GM12878 (cell line): ENCODE results near the gene SHD. TPM values are rescaled to one million over a fixed set of nuclear protein-coding genes. Genes with fewer than 3 reads are reported as not detected.

Source experiments
- ATAC-seq: fragments of 200-7000 bp; cut with Tn5 transposase; 3 replicates; pipeline ENCODE4 v1.9.1; 2020; ENCODE audit warnings: mild to moderate bottlenecking, moderate library complexity
- BruUV-seq: library from RNA; stranded (reverse); fragments of 400-500 nt; replicated peaks from 2 replicates; lab custom pipeline; 2021; lab: Mats Ljungman, UMichigan
- CTCF ChIA-PET: fragments of 300-600 bp; sonication (Branson Sonifier 250); formaldehyde crosslinking; extraction: SDS; loops from one replicate; lab custom pipeline; 2021; ENCODE audit warnings: inconsistent platforms; lab: Yijun Ruan, JAX
- POLR2A ChIA-PET: fragments of 350-600 bp; formaldehyde crosslinking; extraction: SDS; loops from one replicate; lab custom pipeline; 2021; ENCODE audit warnings: inconsistent platforms; lab: Charles Lee
- RAD21 ChIA-PET: fragments of 300-600 bp; sonication (Branson Sonifier 250); formaldehyde crosslinking; loops from one replicate; lab custom pipeline; 2023; ENCODE audit warnings: antibody characterized with exemption; ENCODE audit not compliant: unreplicated experiment; lab: Charles Lee
- SMC1A ChIA-PET: fragments of 300-600 bp; sonication (Branson Sonifier 250); formaldehyde crosslinking; loops from one replicate; lab custom pipeline; 2023; ENCODE audit not compliant: unreplicated experiment, uncharacterized antibody; lab: Charles Lee
- DNase-seq: peaks from one replicate; pipeline ENCODE4 v3.0.0-alpha.2; 2011; ENCODE audit warnings: low read depth, low spot score
- FAIRE-seq: peaks from 3 replicates; lab custom pipeline; 2011; peaks lifted over from hg19 to GRCh38; lab: Jason Lieb, UNC
- H2AFZ ChIP-seq: 2 replicates; pipeline ENCODE4 v1.6.0; 2011; ENCODE audit warnings: low read depth, low read length, control low read depth; ENCODE audit not compliant: control insufficient read depth
- H3K27ac ChIP-seq: 2 replicates; pipeline ENCODE4 v1.5.1; 2011; ENCODE audit warnings: control low read depth; ENCODE audit not compliant: control insufficient read depth, insufficient read depth
- H3K27me3 ChIP-seq, 2 experiments: replicated peaks in 1 of 2; 2 replicates each; pipeline versions ENCODE4 v1.6.0 to v1.6.1; 2011; ENCODE audit warnings: low read length in 1 of 2; ENCODE audit not compliant: control insufficient read depth in 2 of 2, insufficient read depth in 2 of 2
- H3K36me3 ChIP-seq, 2 experiments: 2 replicates each; pipeline ENCODE4 v1.5.1; 2011; ENCODE audit warnings: low read length in 1 of 2; ENCODE audit not compliant: control insufficient read depth in 2 of 2, insufficient read depth in 2 of 2
- H3K4me1 ChIP-seq: 2 replicates; pipeline ENCODE4 v1.6.1; 2011; ENCODE audit warnings: mild to moderate bottlenecking, low read length, moderate library complexity, mixed read lengths; ENCODE audit not compliant: control insufficient read depth, insufficient read depth
- H3K4me2 ChIP-seq: 2 replicates; pipeline ENCODE4 v1.6.0; 2011; ENCODE audit warnings: control low read depth; ENCODE audit not compliant: control insufficient read depth, insufficient read depth
- H3K4me3 ChIP-seq: fragments of 200-600 bp; sonication (generic); 2 replicates; pipeline ENCODE4 v1.5.1; 2016
- H3K79me2 ChIP-seq: 2 replicates; pipeline ENCODE4 v1.6.0; 2011; ENCODE audit warnings: low read length; ENCODE audit not compliant: control insufficient read depth, insufficient read depth
- H3K9ac ChIP-seq: 2 replicates; pipeline ENCODE4 v1.8.0; 2011; ENCODE audit warnings: low read length, control low read depth, mixed read lengths; ENCODE audit not compliant: control insufficient read depth, insufficient read depth
- H3K9me3 ChIP-seq: replicated peaks from 3 replicates; pipeline ENCODE4 v1.5.1; 2011; ENCODE audit warnings: mild to moderate bottlenecking, low read length; ENCODE audit not compliant: control insufficient read depth, insufficient read depth
- H4K20me1 ChIP-seq: 2 replicates; pipeline ENCODE4 v1.6.0; 2011; ENCODE audit not compliant: control insufficient read depth, insufficient read depth
- BHLHE40 ChIP-seq, 2 experiments: fragments of 450-650 bp in 1 of 2; IDR thresholded peaks; 2 replicates each; pipeline ENCODE4 v1.6.1; 2011 to 2017; ENCODE audit warnings: low read depth in 2 of 2, borderline replicate concordance in 1 of 2, improper control_type of control experiment in 1 of 2, low read length in 1 of 2, mild to moderate bottlenecking in 1 of 2
- NFIC ChIP-seq: IDR thresholded peaks from 2 replicates; pipeline ENCODE4 v1.6.1; 2012; ENCODE audit warnings: low read depth, mild to moderate bottlenecking, inconsistent platforms, low read length, moderate library complexity
- PAX8 ChIP-seq: fragments of 450-650 bp; IDR thresholded peaks from 2 replicates; pipeline ENCODE4 v1.6.1; 2017; ENCODE audit warnings: mild to moderate bottlenecking, moderate library complexity
- RB1 ChIP-seq: fragments of 450-650 bp; formaldehyde crosslinking; IDR thresholded peaks from 2 replicates; pipeline ENCODE4 v1.6.1; 2017; ENCODE audit warnings: mild to moderate bottlenecking, borderline replicate concordance
- RUNX3 ChIP-seq: IDR thresholded peaks from 2 replicates; pipeline ENCODE4 v1.6.1; 2012; ENCODE audit warnings: low read length, inconsistent platforms
- SIX5 ChIP-seq: IDR thresholded peaks from 2 replicates; pipeline ENCODE4 v1.6.1; 2011; ENCODE audit warnings: mild to moderate bottlenecking, low read depth, low read length, moderate library complexity; ENCODE audit not compliant: severe bottlenecking
- SMAD5 ChIP-seq: IDR thresholded peaks from 2 replicates; pipeline ENCODE4 v1.6.1; 2016; ENCODE audit warnings: antibody characterized with exemption, low read depth
- STAT1 ChIP-seq: fragments of 450-650 bp; conservative IDR thresholded peaks from 2 replicates; pipeline ENCODE4 v1.6.1; 2014; ENCODE audit warnings: antibody characterized with exemption, mild to moderate bottlenecking
- SUZ12 ChIP-seq: fragments of 200-600 bp; sonication (generic); IDR thresholded peaks from one replicate; pipeline ENCODE4 v1.6.1; 2018; ENCODE audit warnings: antibody characterized with exemption, mild to moderate bottlenecking; ENCODE audit not compliant: unreplicated experiment
- TCF3 ChIP-seq: IDR thresholded peaks from 2 replicates; pipeline ENCODE4 v1.6.1; 2012; ENCODE audit warnings: low read depth, mild to moderate bottlenecking, low read length, borderline replicate concordance; ENCODE audit not compliant: insufficient read depth
- YY1 ChIP-seq: IDR thresholded peaks from 2 replicates; pipeline ENCODE4 v1.6.1; 2011; ENCODE audit warnings: low read depth, mild to moderate bottlenecking, low read length
- ZNF24 ChIP-seq: fragments of 450-650 bp; IDR thresholded peaks from 2 replicates; pipeline ENCODE4 v1.6.1; 2017; ENCODE audit warnings: antibody characterized with exemption, mild to moderate bottlenecking
- WGBS: methylation state at CpG from one replicate; pipeline ENCODE4 v1.1.6; 2016; ENCODE audit warnings: low lambda C conversion rate; ENCODE audit not compliant: insufficient replicate concordance, insufficient coverage; ENCODE audit errors: missing lambda C conversion rate; 5-methylcytosine and 5-hydroxymethylcytosine counted together
- in situ Hi-C: fragments of 300-500 bp; cut with MboI; formaldehyde crosslinking; loops from 9 replicates; pipeline ENCODE4 v1.14.3; 2018; ENCODE audit warnings: mixed read lengths
- intact Hi-C: fragments of 100-400 bp; cut with micrococcal nuclease; formaldehyde crosslinking; loops from one replicate; pipeline ENCODE4 v1.14.2; 2022; ENCODE audit not compliant: unreplicated experiment
- polyA plus RNA-seq, 11 experiments: library from polyadenylated mRNA; depleted of rRNA in 4 of 11; unstranded in 6 of 11; stranded (reverse) in 5 of 11; fragments of >200 nt; fragmentation: Nextera tagmentation in 4 of 11; fragmentation: Illumina TruSeq in 1 of 11; extraction: Ambion mirVana in 4 of 11; extraction: Trizol in 1 of 11; gene quantifications; 1 replicate in 1 of 11; 2 replicates in 10 of 11; pipeline versions ENCODE4 v1.2.1 to v1.2.3, GENCODE V29; 2011 to 2016; ENCODE audit warnings: inconsistent platforms in 2 of 11, missing spikeins in 2 of 11, low read depth in 1 of 11
- total RNA-seq, 4 experiments: library from RNA; depleted of rRNA in 3 of 4; stranded (reverse); fragments of >200 nt in 3 of 4; fragmentation: Illumina TruSeq in 1 of 4; extraction: Trizol in 1 of 4; gene quantifications; 2 replicates each; pipeline versions ENCODE4 v1.2.1 to v1.2.3, GENCODE V29; 2013 to 2021
- TF ChIP-seq, protein P1 (sequence below): IDR thresholded peaks from 2 replicates; pipeline ENCODE4 v1.6.1; 2012; ENCODE audit warnings: low read depth, low read length, improper control_type of control experiment
- TF ChIP-seq, protein P2 (sequence below): fragments of 450-650 bp; formaldehyde crosslinking; IDR thresholded peaks from 2 replicates; pipeline ENCODE4 v1.4.0; 2022; ENCODE audit warnings: mild to moderate bottlenecking, moderate library complexity

SHD gene
- total and polyA plus RNA-seq, 10 of the 15 experiments (the other 5 are each of a cell fraction or from before 2014, with no cell fraction given): 0.09 TPM; not detected in 9

DNA sequence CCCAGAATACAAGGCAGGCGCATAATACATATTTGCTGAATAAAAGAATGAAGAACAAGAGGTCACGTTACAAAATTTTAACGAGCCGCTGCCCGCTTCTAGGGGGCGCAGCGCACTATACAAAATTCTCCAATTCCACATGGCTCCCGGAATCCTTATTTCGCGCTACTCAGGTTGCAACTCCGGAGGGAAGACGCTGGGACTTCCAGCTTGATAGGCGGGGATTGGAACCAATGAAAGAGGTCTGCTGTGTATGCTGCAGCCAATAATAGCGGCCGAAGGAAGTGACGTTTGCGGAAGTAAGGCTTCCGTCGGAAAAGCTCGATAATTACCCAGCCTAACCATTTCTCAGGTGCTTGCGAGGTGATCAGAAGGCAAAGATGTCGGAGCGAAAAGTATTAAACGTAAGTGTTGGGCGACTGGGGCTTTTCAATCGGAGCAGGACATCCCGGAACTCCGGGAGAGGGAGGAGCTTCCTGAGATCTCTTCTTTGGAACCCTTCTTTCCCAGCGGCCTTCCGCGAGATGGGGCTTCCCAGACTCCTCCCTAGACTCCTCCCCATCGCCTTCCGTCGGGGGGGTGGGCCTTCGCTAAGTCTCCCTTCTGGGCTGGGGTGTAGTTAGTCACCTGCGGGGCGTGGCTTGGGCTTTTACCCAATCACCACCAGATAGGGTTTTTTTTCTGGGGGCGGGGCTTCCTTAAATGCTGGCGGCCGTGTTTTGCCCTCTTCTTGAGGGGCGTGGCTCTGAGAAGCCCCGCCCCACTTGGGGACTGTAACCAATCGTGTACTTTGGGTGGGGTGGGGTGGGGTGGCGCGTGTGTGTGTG lies 32.1 kb upstream of the SHD start, which contains the start of gene YJU2:
Gene YJU2, plus strand, starts transcription at position 314 of the 827 bp plus-strand sequence. Its CDS starts 67 bp downstream, at position 381.
- no peaks in the 10 kb centered on the region for H4K20me1 ChIP-seq
- 1% methylated on average over 39 of the region's 45 CpGs for WGBS
- H3K9me3 ChIP-seq: peaks cover under 1% of the 10 kb centered on the region; the same call in 1 of the 3 replicates
- H3K36me3 ChIP-seq: peaks cover 13 to 16% of the 10 kb centered on the region in 2 experiments
- SMC1A ChIA-PET: interaction anchor here (0.8 to 2.2 kb wide), 3 partner anchors 15 to 96 kb away, joined by 5 to 9 read pairs (median 5); partner anchors contain the start of gene EBI3
- peak within 1 kb of the TSS; percentile 97 for H3K9ac ChIP-seq
- intact Hi-C loops: loop anchor here (2.0 kb wide), 1 partner anchor 18 kb away; the partner anchor contains the start of gene EBI3
- H3K4me1 ChIP-seq: peaks cover 11% of the 10 kb centered on the region
- FAIRE-seq (peak; percentile 99), ATAC-seq (peak; percentile 98), DNase-seq (peak; percentile 94)
- H3K4me3 ChIP-seq: peak within 1 kb of the TSS; percentile 74
- H3K4me2 ChIP-seq: peak within 1 kb of the TSS; percentile 91
- CTCF ChIA-PET: interaction anchor here (0.6 to 1.3 kb wide), 5 partner anchors 13 to 107 kb away, joined by 3 to 4 read pairs (median 4); partner anchors contain the start of gene EBI3
- H3K27ac ChIP-seq: peak within 1 kb of the TSS; percentile 100
- no peaks in the 10 kb centered on the region for H3K27me3 ChIP-seq
- BruUV-seq: TSS peak; percentile 94
- peak within 1 kb of the TSS; percentile 93 for H2AFZ ChIP-seq
- in situ Hi-C loops: loop anchor here (10.0 kb wide), 1 partner anchor 1438 kb away; the partner anchor contains the start of genes HSD11B1L and MICOS13
- RAD21 ChIA-PET: interaction anchor here (0.6 to 1.3 kb wide), 2 partner anchors 12 to 929 kb away, joined by 3 read pairs; no protein-coding TSS in a partner anchor
- H3K79me2 ChIP-seq: peaks cover 9% of the 10 kb centered on the region
- POLR2A ChIA-PET: interaction anchor here (0.7 to 1.1 kb wide), 5 partner anchors 12 to 129 kb away, joined by 3 to 8 read pairs (median 3); partner anchors contain the start of gene MPND
- 0 out of 2 replicates have a peak, but pooled peaks have one; percentile 35 for TF ChIP-seq ZNF24
- peak; percentile 73 for TF ChIP-seq SIX5
- peak; percentile 54 for TF ChIP-seq RUNX3
- peak; percentile 91 for TF ChIP-seq YY1
- no peak for TF ChIP-seq SUZ12
- TF ChIP-seq NFIC: peak; percentile 87
- TF ChIP-seq BHLHE40 (IDR thresholded peaks at IDR 0.05; ENCODE audit: borderline replicate concordance in 1 of 2, low read depth in 2 of 2, low read length in 1 of 2): peak; percentile 62 to 70; a peak in 3 of 4 replicates
- TF ChIP-seq, protein P1, sequence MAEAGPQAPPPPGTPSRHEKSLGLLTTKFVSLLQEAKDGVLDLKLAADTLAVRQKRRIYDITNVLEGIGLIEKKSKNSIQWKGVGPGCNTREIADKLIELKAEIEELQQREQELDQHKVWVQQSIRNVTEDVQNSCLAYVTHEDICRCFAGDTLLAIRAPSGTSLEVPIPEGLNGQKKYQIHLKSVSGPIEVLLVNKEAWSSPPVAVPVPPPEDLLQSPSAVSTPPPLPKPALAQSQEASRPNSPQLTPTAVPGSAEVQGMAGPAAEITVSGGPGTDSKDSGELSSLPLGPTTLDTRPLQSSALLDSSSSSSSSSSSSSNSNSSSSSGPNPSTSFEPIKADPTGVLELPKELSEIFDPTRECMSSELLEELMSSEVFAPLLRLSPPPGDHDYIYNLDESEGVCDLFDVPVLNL: peak; percentile 59
- TF ChIP-seq PAX8: no peak
- TF ChIP-seq, protein P2, sequence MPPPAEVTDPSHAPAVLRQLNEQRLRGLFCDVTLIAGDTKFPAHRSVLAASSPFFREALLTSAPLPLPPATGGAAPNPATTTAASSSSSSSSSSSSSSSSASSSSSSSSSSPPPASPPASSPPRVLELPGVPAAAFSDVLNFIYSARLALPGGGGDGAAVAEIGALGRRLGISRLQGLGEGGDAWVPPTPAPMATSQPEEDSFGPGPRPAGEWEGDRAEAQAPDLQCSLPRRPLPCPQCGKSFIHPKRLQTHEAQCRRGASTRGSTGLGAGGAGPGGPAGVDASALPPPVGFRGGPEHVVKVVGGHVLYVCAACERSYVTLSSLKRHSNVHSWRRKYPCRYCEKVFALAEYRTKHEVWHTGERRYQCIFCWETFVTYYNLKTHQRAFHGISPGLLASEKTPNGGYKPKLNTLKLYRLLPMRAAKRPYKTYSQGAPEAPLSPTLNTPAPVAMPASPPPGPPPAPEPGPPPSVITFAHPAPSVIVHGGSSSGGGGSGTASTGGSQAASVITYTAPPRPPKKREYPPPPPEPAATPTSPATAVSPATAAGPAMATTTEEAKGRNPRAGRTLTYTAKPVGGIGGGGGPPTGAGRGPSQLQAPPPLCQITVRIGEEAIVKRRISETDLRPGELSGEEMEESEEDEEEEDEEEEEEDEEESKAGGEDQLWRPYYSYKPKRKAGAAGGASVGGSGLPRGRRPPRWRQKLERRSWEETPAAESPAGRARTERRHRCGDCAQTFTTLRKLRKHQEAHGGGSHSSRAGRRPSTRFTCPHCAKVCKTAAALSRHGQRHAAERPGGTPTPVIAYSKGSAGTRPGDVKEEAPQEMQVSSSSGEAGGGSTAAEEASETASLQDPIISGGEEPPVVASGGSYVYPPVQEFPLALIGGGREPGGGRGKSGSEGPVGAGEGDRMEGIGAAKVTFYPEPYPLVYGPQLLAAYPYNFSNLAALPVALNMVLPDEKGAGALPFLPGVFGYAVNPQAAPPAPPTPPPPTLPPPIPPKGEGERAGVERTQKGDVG: no peak
- no peak for TF ChIP-seq TCF3
- peak; percentile 94 for TF ChIP-seq STAT1
- peak; percentile 84; the same call in 1 of the 2 replicates for TF ChIP-seq SMAD5
- TF ChIP-seq RB1: peak; percentile 69; the same call in 1 of the 2 replicates
